Endothelial cell of umbilical vein (primary cell): Measurements from ENCODE around the gene ZSCAN5A. TPM values are rescaled to one million over a fixed set of nuclear protein-coding genes. Genes with fewer than 3 reads are reported as not detected.
"Not testable (repeated sequence)": the region's sequence is repeated elsewhere in the genome, so short reads cannot be mapped to it uniquely, and the experiment has no call there.

ENCODE experiments used
- BruUV-seq: library from RNA; stranded (reverse); fragments of 400-500 nt; replicated peaks from 2 replicates; lab custom pipeline; 2021; lab: Mats Ljungman, UMichigan
- CTCF ChIA-PET: fragments of 300-600, 350-600 bp; sonication (Branson Sonifier 250); formaldehyde crosslinking; loops from one replicate; lab custom pipeline; 2021; ENCODE audit warnings: antibody characterized with exemption, inconsistent platforms; lab: Charles Lee
- POLR2A ChIA-PET: fragments of 300-600, 350-600 bp; sonication (Branson Sonifier 250); formaldehyde crosslinking; loops from one replicate; lab custom pipeline; 2021; ENCODE audit warnings: antibody characterized with exemption, inconsistent platforms; lab: Charles Lee
- DNase-seq: peaks from one replicate; pipeline ENCODE4 v3.0.0-alpha.2; 2011; ENCODE audit warnings: low read depth, low spot score
- FAIRE-seq: peaks from 2 replicates; lab custom pipeline; 2011; peaks lifted over from hg19 to GRCh38; lab: Jason Lieb, UNC
- H2AFZ ChIP-seq: 2 replicates; pipeline ENCODE4 v1.6.0; 2012; ENCODE audit warnings: low read depth, low read length, control low read depth, inconsistent platforms
- H3K27ac ChIP-seq: 2 replicates; pipeline ENCODE4 v1.5.1; 2011; ENCODE audit warnings: low read depth, mild to moderate bottlenecking, control low read depth, low read length, moderate library complexity; ENCODE audit not compliant: insufficient read depth
- H3K27me3 ChIP-seq, 2 experiments: 2 replicates each; pipeline versions ENCODE4 v1.6.0 to v1.6.1; 2011; ENCODE audit warnings: low read length in 2 of 2, mixed read lengths in 1 of 2; ENCODE audit not compliant: control insufficient read depth in 2 of 2, insufficient read depth in 2 of 2
- H3K36me3 ChIP-seq, 2 experiments: 2 replicates in 1 of 2; 3 replicates in 1 of 2; pipeline ENCODE4 v1.5.1; 2011; ENCODE audit warnings: low read length in 2 of 2, mild to moderate bottlenecking in 1 of 2, moderate library complexity in 1 of 2; ENCODE audit not compliant: control insufficient read depth in 2 of 2, insufficient read depth in 2 of 2; ENCODE audit errors: extremely low read depth in 1 of 2
- H3K4me1 ChIP-seq: 3 replicates; pipeline ENCODE4 v1.5.1; 2011; ENCODE audit warnings: mild to moderate bottlenecking, low read length; ENCODE audit not compliant: control insufficient read depth, insufficient read depth; ENCODE audit errors: extremely low read depth
- H3K4me2 ChIP-seq: 2 replicates; pipeline ENCODE4 v1.6.1; 2011; ENCODE audit warnings: low read length, control low read depth, mixed read lengths; ENCODE audit not compliant: insufficient read depth
- H3K4me3 ChIP-seq, 3 experiments: fragments of 200-600 bp in 1 of 3; sonication (generic), shearing (Covaris generic) in 1 of 3; replicated peaks in 1 of 3; 2 replicates each; pipeline ENCODE4 v1.5.1; 2011 to 2016; ENCODE audit warnings: control low read depth in 3 of 3, low read length in 3 of 3, mild to moderate bottlenecking in 2 of 3, inconsistent platforms in 1 of 3, low read depth in 1 of 3, moderate library complexity in 1 of 3; ENCODE audit not compliant: insufficient read depth in 1 of 3
- H3K79me2 ChIP-seq: 2 replicates; pipeline ENCODE4 v1.6.0; 2012; ENCODE audit warnings: low read length, inconsistent platforms; ENCODE audit not compliant: control insufficient read depth, insufficient read depth
- H3K9ac ChIP-seq: replicated peaks from 2 replicates; pipeline ENCODE3; 2011; ENCODE audit warnings: low read length, control low read depth; ENCODE audit not compliant: insufficient read depth; ENCODE audit errors: extremely low read depth
- H3K9me1 ChIP-seq: replicated peaks from 3 replicates; pipeline ENCODE4 v1.6.0; 2011; ENCODE audit warnings: mild to moderate bottlenecking, low read length; ENCODE audit not compliant: control insufficient read depth, insufficient read depth; ENCODE audit errors: extremely low read depth
- H3K9me3 ChIP-seq: replicated peaks from 2 replicates; pipeline ENCODE4 v1.5.1; 2012; ENCODE audit warnings: low read length, inconsistent platforms; ENCODE audit not compliant: control insufficient read depth, insufficient read depth
- H4K20me1 ChIP-seq: replicated peaks from 2 replicates; pipeline ENCODE3; 2011; ENCODE audit warnings: mild to moderate bottlenecking, low read length; ENCODE audit not compliant: control insufficient read depth, insufficient read depth; ENCODE audit errors: extremely low read depth
- EZH2 ChIP-seq: IDR thresholded peaks from 2 replicates; pipeline ENCODE4 v1.6.1; 2012; ENCODE audit warnings: borderline replicate concordance, low read depth, mild to moderate bottlenecking, moderate library complexity, low read length, inconsistent platforms; ENCODE audit not compliant: severe bottlenecking
- FOS ChIP-seq: IDR thresholded peaks from 2 replicates; pipeline ENCODE4 v1.6.1; 2011; ENCODE audit warnings: mild to moderate bottlenecking, low read length, moderate library complexity, borderline replicate concordance; ENCODE audit not compliant: insufficient read depth
- GATA2 ChIP-seq: IDR thresholded peaks from 2 replicates; pipeline ENCODE4 v1.7.0; 2011; ENCODE audit warnings: low read depth, mild to moderate bottlenecking, moderate library complexity, mixed read lengths, low read length; ENCODE audit not compliant: insufficient read length, insufficient read depth
- JUN ChIP-seq: IDR thresholded peaks from 2 replicates; pipeline ENCODE4 v1.6.1; 2011; ENCODE audit warnings: borderline replicate concordance, low read depth; ENCODE audit not compliant: insufficient read length, insufficient read depth
- MAX ChIP-seq: IDR thresholded peaks from 2 replicates; pipeline ENCODE4 v1.6.1; 2011; ENCODE audit not compliant: insufficient read depth, insufficient read length
- MYC ChIP-seq: IDR thresholded peaks from one replicate; pipeline ENCODE4 v1.6.1; 2011; ENCODE audit warnings: mild to moderate bottlenecking, low read depth, low read length
- POLR2A ChIP-seq: IDR thresholded peaks from 2 replicates; pipeline ENCODE4 v1.6.1; 2012; ENCODE audit warnings: low read depth, mild to moderate bottlenecking, control low read depth, low read length
- POLR2AphosphoS5 ChIP-seq: IDR thresholded peaks from 2 replicates; pipeline ENCODE4 v1.6.1; 2012; ENCODE audit warnings: low read depth, mild to moderate bottlenecking, control low read depth, low read length, moderate library complexity; ENCODE audit not compliant: insufficient read depth
- dilution Hi-C: fragments of 300-500 bp; cut with MboI; formaldehyde crosslinking; loops from one replicate; pipeline ENCODE4 v1.15.0; 2019; ENCODE audit warnings: low sequenced_read_pairs; ENCODE audit not compliant: extremely low pct_ligation_motif_present
- intact Hi-C: fragments of 100-400 bp; cut with micrococcal nuclease; formaldehyde crosslinking; loops from one replicate; pipeline ENCODE4 v1.10.0; 2022
- polyA plus RNA-seq, 4 experiments: library from polyadenylated mRNA; depleted of rRNA in 3 of 4; stranded (reverse) in 3 of 4; unstranded in 1 of 4; fragments of >200 nt; gene quantifications; 2 replicates each; pipeline versions ENCODE4 v1.2.1 to v1.2.3, GENCODE V29; 2011 to 2012; ENCODE audit warnings: missing spikeins in 1 of 4
- total RNA-seq: library from RNA; stranded (reverse); gene quantifications from 2 replicates; pipeline ENCODE4 v1.2.3, GENCODE V29; 2021
- TF ChIP-seq, protein P1 (sequence below), 2 donors: IDR thresholded peaks; 1 replicate in 1 of 2; 2 replicates in 1 of 2; pipeline ENCODE4 v1.5.1; 2011; ENCODE audit warnings: low read length in 2 of 2, mild to moderate bottlenecking in 2 of 2, moderate library complexity in 2 of 2, control low read depth in 1 of 2, inconsistent platforms in 1 of 2, low read depth in 1 of 2; ENCODE audit not compliant: insufficient read depth in 1 of 2; ENCODE audit errors: extremely low read depth in 1 of 2

ZSCAN5A gene
- total and polyA plus RNA-seq, 2 donors (not counting 3 experiments of a cell fraction or from before 2014, with no cell fraction given), result 5.1 to 12.2 TPM

DNA sequence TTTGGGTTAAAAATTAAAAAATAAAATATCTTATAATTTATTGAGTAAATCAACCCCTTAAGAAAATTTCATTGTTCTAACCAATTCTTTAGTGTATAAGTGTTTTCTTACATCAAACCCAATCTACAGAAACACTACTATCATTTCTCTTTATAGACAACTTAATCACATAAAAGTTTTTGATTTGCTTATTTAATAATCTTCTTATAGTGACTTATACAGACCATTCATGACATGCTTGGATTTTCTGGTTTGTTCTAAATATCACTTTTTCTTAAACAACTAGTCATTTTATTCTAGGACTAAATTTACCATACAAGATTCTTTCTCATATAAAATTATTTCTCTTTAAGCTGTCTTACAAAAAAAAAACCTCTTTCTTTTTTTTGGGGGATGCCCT lies 27.3 kb upstream of the ZSCAN5A start:
- intact Hi-C loops, result no loop called here
- dilution Hi-C loops, result no loop called here
- TF ChIP-seq POLR2AphosphoS5, result no peak
- no peak for TF ChIP-seq EZH2
- TF ChIP-seq FOS, result no peak
- TF ChIP-seq JUN, result no peak
- no peak for TF ChIP-seq POLR2A
- TF ChIP-seq MAX, result no peak
- TF ChIP-seq, protein P1, sequence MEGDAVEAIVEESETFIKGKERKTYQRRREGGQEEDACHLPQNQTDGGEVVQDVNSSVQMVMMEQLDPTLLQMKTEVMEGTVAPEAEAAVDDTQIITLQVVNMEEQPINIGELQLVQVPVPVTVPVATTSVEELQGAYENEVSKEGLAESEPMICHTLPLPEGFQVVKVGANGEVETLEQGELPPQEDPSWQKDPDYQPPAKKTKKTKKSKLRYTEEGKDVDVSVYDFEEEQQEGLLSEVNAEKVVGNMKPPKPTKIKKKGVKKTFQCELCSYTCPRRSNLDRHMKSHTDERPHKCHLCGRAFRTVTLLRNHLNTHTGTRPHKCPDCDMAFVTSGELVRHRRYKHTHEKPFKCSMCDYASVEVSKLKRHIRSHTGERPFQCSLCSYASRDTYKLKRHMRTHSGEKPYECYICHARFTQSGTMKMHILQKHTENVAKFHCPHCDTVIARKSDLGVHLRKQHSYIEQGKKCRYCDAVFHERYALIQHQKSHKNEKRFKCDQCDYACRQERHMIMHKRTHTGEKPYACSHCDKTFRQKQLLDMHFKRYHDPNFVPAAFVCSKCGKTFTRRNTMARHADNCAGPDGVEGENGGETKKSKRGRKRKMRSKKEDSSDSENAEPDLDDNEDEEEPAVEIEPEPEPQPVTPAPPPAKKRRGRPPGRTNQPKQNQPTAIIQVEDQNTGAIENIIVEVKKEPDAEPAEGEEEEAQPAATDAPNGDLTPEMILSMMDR (IDR thresholded peaks at IDR 0.05; ENCODE audit: extremely low read depth in 1 of 2, insufficient read depth in 1 of 2, low read depth in 1 of 2, low read length in 2 of 2), result no peak
- no peak for TF ChIP-seq MYC
- no peak for TF ChIP-seq GATA2

DNA sequence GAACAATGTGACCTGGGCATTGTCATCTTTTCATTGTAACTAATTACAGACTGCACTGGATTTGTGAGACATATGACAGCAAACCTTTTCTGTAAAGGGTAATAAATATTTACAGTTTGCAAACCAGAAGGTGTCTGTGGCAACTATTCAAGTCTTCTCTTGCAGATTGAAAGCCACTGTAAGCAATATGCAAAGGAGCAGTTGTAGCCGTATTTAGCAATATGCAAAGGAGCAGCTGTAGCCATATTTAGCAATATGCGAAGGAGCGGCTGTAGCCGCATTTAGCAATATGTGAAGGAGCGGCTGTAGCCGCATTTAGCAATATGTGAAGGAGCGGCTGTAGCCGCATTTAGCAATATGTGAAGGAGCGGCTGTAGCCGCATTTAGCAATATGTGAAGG lies 24.4 kb upstream of the ZSCAN5A start:
- H3K79me2 ChIP-seq, H3K4me2 ChIP-seq, H3K27ac ChIP-seq, DNase-seq, dilution Hi-C loops, H3K4me1 ChIP-seq, H3K9me3 ChIP-seq, H3K9ac ChIP-seq, POLR2A ChIA-PET, BruUV-seq, H2AFZ ChIP-seq, H3K4me3 ChIP-seq, H3K27me3 ChIP-seq, FAIRE-seq, H3K9me1 ChIP-seq, H3K36me3 ChIP-seq, H4K20me1 ChIP-seq: not testable (repeated sequence)
- intact Hi-C loops, result loop anchor here (10.0 kb wide), 1 partner anchor 634 kb away; no protein-coding TSS in a partner anchor
- CTCF ChIA-PET, result interaction anchor here (0.7 to 1.4 kb wide), 4 partner anchors 9 to 273 kb away, joined by 3 to 4 read pairs (median 4); no protein-coding TSS in a partner anchor

More for the DNA sequence above, 27.3 kb upstream of the ZSCAN5A start:
- no peaks in the 10 kb centered on the region for H3K79me2 ChIP-seq
- no peaks in the 10 kb centered on the region for H3K27me3 ChIP-seq
- DNase-seq, result no peak
- CTCF ChIA-PET, result interaction anchor here (0.8 to 1.8 kb wide), 3 partner anchors 8 to 89 kb away, joined by 3 to 5 read pairs (median 4); no protein-coding TSS in a partner anchor
- no peak overlapping the region for H2AFZ ChIP-seq
- no peak overlapping the region for H3K27ac ChIP-seq
- FAIRE-seq, result no peak
- no peaks in the 10 kb centered on the region for H3K9me1 ChIP-seq
- no peaks in the 10 kb centered on the region for H3K36me3 ChIP-seq
- POLR2A ChIA-PET, result no interaction called here
- BruUV-seq, result no TSS peak
- no peak overlapping the region for H3K9ac ChIP-seq
- H3K4me2 ChIP-seq, result no peak overlapping the region
- H4K20me1 ChIP-seq, result no peaks in the 10 kb centered on the region
- no peaks in the 10 kb centered on the region for H3K4me1 ChIP-seq
- no peak overlapping the region for H3K4me3 ChIP-seq
- H3K9me3 ChIP-seq, result no peaks in the 10 kb centered on the region

GRCh38 chr19:56337077-56337476 lies 22.4 kb upstream of the ZSCAN5A start:
- intact Hi-C loops, result loop anchor here (10.0 kb wide), 1 partner anchor 632 kb away; no protein-coding TSS in a partner anchor
- H3K4me2 ChIP-seq, FAIRE-seq, H3K9me1 ChIP-seq, H3K9me3 ChIP-seq, H3K36me3 ChIP-seq, H4K20me1 ChIP-seq, H3K27me3 ChIP-seq, H3K4me1 ChIP-seq, H3K79me2 ChIP-seq, BruUV-seq, H3K27ac ChIP-seq, H3K9ac ChIP-seq, DNase-seq, POLR2A ChIA-PET, H2AFZ ChIP-seq, dilution Hi-C loops, H3K4me3 ChIP-seq: not testable (repeated sequence)
- CTCF ChIA-PET, result interaction anchor here (8.6 kb wide), 1 partner anchor 85 kb away, joined by 761 read pairs; no protein-coding TSS in a partner anchor
